ENCODE data around the gene RAB36. TPM values are rescaled to one million over a fixed set of nuclear protein-coding genes. Genes with fewer than 3 reads are reported as not detected.

The RAB36 gene
- total RNA-seq, 1 donor from 2014 or later = 17.1 TPM

DNA sequence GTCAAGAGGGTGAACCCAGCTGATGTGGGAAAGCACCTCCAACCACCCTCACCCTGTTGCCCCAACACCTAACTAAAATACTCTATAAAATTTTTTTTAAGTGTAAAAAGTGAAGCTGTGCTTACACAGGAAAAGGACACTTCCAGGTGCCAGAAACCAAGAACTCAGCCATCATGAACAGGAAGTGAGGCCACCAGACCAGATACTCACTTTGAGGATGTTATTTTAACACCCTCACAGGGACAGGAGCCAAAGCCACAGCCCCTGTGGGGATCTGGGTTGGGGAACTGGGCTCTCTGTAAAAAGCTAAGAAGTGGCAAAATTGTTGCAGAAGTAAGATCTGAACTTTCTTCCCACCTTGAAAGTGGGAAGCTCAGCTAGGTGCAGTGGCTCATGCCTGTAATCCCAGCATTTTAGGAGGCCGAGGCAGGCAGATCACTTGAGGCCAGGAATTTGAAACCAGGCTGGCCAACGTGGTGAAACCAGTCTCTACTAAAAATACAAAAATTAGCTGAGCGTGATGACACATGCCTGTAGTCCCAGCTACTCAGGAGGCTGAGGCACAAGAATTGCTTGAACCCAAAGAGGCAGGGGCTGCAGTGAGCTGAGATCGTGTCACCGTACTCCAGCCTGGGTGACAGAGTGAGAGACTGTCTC, 7.2 kb upstream of the RAB36 start:
- DNase-seq (ENCODE audit: low read depth) = no peak

DNA sequence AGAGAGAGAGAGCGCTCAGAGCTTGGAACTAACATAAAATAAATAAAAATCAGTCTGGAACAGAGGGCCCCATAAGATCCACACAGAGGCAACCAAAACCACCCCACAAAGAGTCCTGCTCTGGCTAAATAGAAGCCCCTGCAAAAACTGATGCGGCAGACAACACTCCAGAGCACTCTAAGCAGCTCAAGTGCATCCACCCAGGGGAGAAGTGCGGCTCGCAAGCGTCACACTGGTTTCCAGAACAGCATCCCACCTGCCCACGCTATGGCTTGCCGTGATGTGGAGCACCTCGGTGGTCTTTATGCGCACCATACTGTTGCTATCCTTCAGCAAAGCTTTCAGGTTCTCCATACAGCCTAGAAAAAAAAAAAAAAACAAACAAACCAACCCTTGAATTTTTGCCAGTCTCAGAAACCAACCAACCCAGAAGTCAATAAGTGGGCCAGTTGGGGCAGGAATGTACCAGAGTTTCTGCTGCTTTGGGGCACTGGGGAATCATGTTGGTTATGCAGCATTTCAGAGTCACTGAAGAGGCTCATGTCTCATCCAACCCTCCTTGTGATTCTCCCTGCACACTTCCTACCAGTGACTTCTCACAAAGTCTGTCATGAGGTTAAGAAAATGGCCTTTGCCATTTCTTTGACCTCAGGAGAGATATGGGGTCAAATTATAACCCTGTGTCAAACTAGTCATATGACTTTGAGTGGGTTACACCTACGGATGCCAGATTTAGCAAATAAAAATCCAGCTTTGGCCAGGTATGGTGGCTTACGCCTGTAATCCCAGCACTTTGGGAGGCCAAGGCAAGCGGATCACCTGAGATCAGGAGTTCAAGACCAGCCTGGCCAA, 6.5 kb upstream of the RAB36 start:
- DNase-seq (ENCODE audit: low read depth) = peak; percentile 49

DNA sequence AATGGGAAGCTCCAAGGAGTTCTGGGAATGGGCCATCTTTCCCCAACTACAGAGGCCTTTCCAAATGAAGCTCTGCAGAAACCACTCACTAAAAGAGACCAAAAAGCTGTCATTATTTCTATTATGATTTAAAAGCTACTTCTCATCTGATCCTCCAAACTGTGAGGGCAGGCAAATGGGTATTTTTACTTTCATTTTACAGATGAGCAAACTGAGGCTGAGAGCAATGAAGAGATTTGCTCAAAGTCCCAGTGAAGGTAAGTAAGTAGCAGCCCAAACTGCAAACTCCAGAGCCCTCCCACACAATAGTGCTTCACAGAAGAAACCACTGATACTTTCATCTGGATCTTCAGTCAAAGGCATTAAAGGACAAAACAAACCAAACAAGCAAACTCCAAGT, 4.9 kb upstream of the RAB36 start:
- DNase-seq (ENCODE audit: low read depth) = no peak

DNA sequence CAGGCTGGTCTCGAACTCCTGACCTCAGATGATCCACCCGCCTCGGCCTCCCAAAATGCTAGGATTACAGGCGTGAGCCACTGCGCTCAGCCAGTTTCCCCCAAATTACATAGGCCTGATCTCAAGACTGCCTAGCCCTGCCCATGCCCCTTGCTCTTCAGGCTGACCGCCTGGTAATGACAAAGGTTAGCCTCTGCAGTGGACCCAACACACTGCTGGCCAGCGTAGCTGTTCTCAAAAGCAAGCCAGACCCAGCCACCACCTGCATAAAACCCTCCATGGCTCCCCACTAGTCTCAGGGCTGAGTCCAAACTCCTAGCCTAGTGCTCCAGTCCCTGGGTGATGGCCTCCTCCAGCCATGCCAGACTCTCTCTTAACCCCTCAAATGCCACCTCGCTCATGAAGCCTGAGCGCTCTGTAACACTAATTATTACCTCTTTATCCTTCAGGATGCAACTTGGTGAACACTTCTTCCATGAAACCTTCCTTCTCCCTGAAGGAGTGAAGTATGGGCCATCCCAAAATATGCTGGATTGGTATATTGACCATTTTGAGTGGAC, 2.7 kb upstream of the RAB36 start:
- no peak for DNase-seq (ENCODE audit: low read depth)

DNA sequence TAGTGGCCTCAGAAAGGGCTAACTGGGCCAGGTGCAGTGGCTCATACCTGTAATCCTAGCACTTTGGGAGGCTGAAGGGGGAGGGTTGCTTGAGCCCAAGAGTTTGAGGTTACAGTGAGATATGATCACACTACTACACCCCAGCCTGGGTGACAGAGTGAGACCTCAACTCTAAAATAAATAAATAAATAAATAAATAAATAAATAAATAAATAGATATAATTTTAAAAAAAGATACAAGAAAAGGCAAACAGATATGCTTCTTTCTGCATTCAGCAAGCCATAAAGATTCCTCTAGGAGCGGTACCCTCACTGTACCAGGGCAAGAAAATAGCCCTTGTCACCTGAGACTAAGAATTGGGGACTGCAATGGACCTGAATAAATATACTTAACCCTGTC, 2.2 kb upstream of the RAB36 start:
- no peak for DNase-seq (ENCODE audit: low read depth)

- DNase-seq (ENCODE audit: low read depth) = no peak
Measured at GRCh38 chr22:23144432-23144831, 845 bp upstream of the RAB36 start.

DNA sequence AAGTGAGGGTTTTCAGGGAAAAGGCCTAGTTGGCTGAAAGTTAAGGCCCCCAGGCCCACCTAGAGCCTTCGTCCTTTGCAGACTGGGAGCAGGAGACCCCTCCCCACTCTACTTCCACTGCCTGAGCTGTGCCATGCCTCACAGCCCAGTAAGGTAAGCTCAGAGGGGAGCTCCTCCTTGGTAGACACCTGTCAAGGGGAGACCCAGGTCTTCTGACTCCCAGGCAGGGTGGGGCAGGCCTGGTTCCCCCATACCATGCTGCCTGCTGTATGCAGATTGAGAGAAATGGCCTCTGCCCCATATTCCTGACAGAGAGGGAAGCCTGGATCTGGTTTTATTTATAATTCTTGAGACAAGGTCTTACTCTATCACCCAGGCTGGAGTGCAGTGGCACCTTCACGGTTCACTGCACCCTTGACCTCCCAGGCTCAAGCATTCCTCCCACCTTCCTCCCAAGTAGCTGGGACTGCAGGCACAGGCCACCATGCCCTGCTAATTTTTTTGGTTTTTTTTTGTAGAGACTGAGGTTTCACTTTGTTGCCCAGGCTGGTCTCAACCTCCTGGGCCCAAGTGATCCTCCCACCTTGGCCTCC, 697 bp downstream of the RAB36 start:
- no peak for DNase-seq (ENCODE audit: low read depth)

DNA sequence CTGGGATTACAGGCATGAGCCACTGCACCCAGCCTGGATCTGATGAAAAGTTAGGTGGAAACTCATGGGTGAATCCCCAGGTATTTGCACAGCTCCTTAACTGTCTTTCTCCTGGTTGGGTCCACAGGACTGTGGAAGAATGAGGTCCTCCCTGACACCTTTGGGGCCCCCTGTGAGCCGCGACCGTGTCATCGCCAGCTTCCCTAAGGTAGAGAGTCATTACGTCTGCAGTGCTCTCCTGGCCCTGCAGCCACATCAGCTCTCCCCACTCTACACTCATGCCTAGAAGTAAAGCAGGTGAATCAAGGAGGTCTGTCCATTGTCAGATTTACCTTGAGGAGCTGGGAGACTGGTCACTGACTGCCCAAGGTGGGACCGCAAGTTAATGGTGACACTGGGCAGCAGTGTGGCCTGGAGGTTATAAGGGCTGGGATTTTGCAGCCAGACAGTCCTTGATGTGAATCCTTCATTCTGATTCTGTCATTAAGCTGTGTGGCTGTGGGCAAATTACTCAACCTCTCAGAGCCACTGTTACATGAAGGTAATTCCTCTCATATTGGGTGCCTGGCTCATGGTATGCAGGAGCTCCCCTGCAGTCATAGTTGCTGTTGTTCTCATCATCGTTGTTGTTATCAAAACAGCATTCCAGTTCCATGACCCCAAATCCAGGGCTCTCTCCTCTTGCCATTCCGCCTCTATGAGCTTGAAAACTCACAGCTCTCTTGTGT, 1.4 kb downstream of the RAB36 start:
- DNase-seq (ENCODE audit: low read depth) = no peak

DNA sequence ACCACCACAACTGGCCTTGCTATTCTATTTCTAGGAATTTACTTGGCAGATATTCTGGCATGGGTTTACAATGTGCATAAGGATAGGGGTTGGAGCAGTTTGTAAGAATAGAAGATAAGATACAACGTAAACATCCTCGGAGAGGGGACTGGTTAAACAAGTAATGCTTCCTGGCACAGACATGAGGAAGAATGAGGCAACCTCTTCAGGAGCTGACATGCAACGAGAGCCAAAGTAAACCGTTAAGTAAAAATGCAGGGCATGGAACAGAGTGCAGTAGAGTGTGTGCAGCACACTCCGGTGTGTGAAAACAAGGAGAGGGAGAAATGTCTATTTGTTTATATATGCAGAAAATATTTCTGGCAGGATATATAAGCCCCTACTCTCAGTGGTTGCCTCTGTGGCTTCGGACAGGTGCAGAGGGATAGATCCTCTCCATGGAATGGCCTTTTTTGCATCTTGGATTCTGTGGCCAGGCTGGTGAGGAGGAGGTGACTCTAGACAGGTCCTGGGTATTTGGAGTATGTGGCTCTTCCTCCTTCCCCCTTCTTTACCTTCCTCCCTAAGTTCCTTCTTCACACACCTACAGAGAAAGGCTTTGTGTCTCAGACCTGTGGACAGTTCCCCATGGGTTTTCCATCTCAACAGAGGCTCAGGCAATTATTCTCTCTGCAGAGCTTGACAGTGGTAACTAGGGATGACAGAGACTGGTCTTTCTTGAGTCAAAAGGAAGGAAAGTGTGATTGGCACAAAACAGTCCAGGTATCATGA, 2.5 kb downstream of the RAB36 start:
- DNase-seq (ENCODE audit: low read depth) = no peak

GRCh38 chr22:23149743-23150238, 4.5 kb downstream of the RAB36 start:
- DNase-seq (ENCODE audit: low read depth) = no peak

DNA sequence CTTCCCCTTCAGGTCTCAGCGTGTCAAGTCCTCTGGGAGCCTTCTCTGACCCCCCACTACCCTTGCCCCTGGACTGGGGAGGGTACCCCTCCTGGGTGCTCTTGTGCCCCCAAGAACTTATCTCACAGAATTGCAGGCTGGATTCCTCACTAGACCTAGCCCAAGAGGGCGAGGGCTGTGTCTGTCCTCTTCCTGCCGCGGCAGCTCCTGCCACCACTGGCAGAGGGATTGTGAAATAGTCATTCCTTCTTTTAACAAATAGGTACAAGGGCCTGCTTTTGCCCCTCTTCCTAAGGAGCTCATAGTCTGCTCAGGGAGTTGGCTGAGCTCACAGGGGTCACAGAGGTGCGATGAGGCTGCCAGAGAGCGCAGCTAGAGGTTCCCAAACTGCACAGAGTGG, 5.5 kb downstream of the RAB36 start:
- DNase-seq (ENCODE audit: low read depth) = no peak

GRCh38 chr22:23151827-23152226, 6.5 kb downstream of the RAB36 start:
- no peak for DNase-seq (ENCODE audit: low read depth)

DNA sequence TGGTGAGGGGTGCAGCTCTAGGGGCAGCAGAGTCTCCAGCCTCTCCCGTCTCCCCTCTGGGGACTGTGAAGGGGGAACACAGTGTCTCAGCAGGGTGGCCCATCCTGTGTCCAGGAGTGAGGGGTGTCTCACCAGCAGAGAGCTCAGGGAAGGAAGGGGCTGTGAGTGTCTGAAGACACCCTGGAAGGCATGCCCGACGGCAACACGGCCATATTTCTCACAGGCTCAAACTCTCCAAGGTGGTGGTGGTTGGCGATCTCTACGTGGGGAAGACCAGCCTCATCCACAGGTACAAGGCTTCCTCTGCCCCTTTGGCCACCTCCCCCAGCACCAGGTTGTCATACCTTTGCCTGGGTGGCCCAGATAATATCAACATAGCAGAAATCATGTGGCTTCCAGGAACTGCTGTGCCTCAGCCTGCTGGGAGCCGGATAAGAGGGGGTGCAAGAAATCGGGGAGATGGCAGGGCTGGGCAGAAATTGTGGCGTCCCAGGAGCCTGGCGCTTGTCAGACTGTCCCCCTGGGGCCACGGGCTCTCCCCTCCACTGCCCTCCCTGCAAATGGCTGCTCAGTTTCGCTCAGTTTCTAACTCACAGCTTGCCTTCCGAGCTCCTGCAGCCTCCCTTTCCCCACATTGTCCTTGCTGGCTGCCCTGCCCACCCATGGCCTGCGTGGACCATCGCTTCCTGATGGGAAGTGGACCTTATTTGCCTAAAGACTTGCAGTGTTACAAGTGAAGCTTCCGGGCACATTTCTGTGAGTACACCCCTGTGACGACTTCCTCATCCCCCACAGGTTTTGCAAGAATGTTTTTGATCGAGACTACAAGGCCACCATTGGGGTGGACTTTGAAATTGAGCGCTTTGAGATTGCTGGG, 7.2 kb downstream of the RAB36 start:
- DNase-seq (ENCODE audit: low read depth) = no peak

DNA sequence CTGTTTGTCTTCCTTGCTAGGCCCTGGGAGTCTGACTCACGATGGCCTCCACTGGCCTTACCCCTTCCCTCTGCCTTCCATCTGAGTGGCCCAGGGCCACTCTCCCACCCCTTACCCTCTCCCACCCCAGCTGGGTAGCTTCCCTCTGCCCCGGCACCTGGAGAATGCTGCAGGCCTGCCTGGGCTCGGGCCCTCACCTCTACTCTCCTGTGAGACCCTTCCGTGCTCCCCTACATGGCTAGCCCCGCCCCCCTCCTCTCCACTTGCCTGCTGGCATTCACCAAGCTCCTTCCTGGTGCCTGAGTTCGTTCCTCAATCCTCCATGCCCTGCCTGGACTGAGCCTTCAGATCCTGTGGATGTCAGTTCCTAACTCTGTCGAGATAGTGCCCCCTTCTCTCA, 8.7 kb downstream of the RAB36 start:
- DNase-seq (ENCODE audit: low read depth) = no peak

- DNase-seq (ENCODE audit: low read depth) = no peak
Measured at GRCh38 chr22:23154461-23154860, 9.2 kb downstream of the RAB36 start.

GRCh38 chr22:23155143-23155542, 9.9 kb downstream of the RAB36 start:
- no peak for DNase-seq (ENCODE audit: low read depth)

DNA sequence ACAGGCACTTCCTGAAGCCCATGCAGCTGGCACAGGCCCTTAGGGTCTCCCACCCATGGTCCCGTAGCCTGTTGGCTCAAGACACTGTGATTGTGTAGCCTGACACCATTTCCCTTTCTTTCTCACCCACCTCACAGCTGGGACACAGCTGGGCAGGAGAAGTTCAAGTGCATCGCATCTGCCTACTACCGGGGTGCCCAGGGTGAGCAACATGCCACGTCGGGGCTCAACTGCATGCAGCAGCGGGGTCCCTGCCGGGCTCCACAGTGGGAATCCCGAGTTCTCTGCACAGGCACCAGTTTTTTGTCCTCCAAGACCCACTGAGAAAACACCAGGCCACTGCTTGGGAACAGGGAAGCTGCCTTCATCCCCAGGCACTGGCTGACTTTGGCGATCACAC, 10.6 kb downstream of the RAB36 start:
- DNase-seq (ENCODE audit: low read depth) = no peak

DNA sequence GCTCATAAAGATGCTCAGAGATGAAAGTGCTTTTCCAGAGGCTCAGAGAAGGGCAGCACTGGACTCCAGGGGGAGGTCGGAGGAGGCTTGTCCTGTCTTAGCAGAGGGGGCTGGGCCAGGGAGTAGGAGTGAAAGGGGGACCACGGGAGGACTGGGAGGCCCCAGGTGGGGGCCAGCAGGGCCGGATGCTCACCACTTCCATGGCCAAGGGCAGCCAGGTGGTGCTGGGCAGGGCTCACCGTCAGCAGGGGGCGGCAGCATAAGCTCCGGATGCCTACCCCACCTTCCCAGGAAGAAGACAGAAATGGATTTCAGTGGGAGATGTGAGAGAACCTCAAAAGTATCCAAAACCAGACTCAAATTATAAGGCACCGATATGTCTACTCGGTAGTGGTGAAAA, 11.0 kb downstream of the RAB36 start:
- no peak for DNase-seq (ENCODE audit: low read depth)

DNA sequence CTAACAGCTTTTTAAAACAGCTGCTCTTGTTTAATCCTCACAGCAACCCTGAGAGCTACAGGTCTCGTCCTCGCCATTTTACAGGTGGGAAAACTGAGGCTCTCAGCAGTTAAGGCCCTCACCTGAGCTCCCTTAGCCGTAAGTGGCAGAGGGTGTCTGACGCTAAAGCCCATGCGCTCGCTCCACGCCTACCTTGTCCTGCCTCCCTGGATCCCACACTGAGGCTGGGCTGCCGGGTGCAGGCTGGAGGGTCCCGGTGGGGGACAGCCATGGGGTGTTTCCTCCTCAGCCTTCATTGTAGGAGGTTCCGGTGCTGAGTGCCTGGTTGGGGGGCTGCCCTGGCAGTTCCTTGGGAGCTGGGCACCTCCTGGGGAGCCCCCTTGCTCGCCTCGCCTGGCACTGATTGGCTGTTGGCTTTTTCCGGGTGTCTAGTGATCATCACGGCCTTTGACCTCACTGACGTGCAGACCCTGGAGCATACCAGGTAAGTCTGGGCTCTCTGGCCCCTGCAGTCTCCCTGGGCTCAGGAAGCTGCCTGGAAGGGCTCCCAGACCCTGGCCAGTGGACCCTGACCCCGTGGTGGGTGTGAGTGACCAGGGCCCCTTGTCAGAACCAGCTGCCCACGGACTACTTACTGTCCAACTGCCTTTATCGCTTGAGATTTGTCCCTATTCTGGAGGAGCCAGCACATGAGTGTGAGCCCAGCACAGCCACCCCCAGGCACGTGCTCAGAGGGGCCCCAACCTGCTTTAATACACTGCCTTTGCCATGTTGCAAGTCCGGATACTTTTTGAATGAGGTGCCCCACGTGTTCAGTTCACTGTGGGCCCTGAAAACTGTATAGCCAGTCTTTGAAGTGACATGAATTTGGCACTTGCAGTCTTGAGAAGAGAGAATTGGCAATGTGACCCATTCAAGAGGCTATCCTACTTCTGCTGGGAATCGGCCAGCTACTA, 12.6 kb downstream of the RAB36 start:
- no peak for DNase-seq (ENCODE audit: low read depth)

Data from renal cortical epithelial cell (primary cell).